Measurements from ENCODE around the gene HBE1. TPM values are rescaled to one million over a fixed set of nuclear protein-coding genes. Genes with fewer than 3 reads are reported as not detected.

The HBE1 gene
- total and polyA plus RNA-seq, 10 of the 15 experiments (the other 5 are each of a cell fraction or from before 2014, with no cell fraction given) = 0.13 to 2.7 (median 0.62) TPM; not detected in 5

DNA sequence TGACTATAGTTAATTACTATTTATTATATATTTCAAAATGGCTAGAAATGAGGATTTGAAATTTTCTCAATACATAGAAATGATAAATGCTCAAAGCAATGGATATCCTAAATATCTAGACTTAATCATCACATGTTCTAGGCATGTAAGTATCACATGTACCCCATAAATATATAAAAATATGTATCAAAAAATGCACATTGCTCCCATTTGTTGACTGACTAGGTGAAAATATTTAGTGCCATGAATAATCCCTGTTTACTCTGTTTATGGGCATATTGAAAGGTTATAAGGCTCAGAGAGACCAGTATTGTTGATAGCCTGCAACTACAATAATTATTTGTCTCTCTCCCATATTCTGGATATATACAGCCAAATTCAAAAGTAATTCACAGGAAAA lies 3.1 kb downstream of the HBE1 start:
- RAD21 ChIA-PET (ENCODE audit: unreplicated experiment) = no interaction called here
- H3K4me1 ChIP-seq (ENCODE audit: control insufficient read depth, insufficient read depth, low read length) = no peaks in the 10 kb centered on the region
- BruUV-seq (replicated peaks) = no TSS peak
- intact Hi-C loops (cut with micrococcal nuclease; ENCODE audit: unreplicated experiment) (no loop called here), in situ Hi-C loops (cut with MboI) (no loop called here)
- FAIRE-seq (no peak), ATAC-seq (no peak), DNase-seq (ENCODE audit: low read depth, low spot score) (no peak)
- H3K36me3 ChIP-seq (ENCODE audit: control insufficient read depth in 2 of 2, insufficient read depth in 2 of 2, low read length in 1 of 2) = no peaks in the 10 kb centered on the region
- no peak overlapping the region for H3K4me3 ChIP-seq
- CTCF ChIA-PET = no interaction called here
- TF ChIP-seq, protein P1, sequence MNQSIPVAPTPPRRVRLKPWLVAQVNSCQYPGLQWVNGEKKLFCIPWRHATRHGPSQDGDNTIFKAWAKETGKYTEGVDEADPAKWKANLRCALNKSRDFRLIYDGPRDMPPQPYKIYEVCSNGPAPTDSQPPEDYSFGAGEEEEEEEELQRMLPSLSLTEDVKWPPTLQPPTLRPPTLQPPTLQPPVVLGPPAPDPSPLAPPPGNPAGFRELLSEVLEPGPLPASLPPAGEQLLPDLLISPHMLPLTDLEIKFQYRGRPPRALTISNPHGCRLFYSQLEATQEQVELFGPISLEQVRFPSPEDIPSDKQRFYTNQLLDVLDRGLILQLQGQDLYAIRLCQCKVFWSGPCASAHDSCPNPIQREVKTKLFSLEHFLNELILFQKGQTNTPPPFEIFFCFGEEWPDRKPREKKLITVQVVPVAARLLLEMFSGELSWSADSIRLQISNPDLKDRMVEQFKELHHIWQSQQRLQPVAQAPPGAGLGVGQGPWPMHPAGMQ (IDR thresholded peaks at IDR 0.05; ENCODE audit: borderline replicate concordance) = no peak
- no peak for TF ChIP-seq STAT3 (IDR thresholded peaks at IDR 0.05; ENCODE audit: low read depth, low read length)
- no peak for TF ChIP-seq STAT1 (conservative IDR thresholded peaks at IDR 0.05)
- TF ChIP-seq RUNX3 (IDR thresholded peaks at IDR 0.05; ENCODE audit: low read length) = no peak
- no peak for TF ChIP-seq MEF2A (IDR thresholded peaks at IDR 0.05; ENCODE audit: insufficient read depth, low read depth, low read length)
- no peak for TF ChIP-seq IKZF2 (IDR thresholded peaks at IDR 0.05)
- TF ChIP-seq, protein P2, sequence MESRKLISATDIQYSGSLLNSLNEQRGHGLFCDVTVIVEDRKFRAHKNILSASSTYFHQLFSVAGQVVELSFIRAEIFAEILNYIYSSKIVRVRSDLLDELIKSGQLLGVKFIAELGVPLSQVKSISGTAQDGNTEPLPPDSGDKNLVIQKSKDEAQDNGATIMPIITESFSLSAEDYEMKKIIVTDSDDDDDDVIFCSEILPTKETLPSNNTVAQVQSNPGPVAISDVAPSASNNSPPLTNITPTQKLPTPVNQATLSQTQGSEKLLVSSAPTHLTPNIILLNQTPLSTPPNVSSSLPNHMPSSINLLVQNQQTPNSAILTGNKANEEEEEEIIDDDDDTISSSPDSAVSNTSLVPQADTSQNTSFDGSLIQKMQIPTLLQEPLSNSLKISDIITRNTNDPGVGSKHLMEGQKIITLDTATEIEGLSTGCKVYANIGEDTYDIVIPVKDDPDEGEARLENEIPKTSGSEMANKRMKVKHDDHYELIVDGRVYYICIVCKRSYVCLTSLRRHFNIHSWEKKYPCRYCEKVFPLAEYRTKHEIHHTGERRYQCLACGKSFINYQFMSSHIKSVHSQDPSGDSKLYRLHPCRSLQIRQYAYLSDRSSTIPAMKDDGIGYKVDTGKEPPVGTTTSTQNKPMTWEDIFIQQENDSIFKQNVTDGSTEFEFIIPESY (IDR thresholded peaks at IDR 0.05) = no peak
- TF ChIP-seq CREM (IDR thresholded peaks at IDR 0.05; ENCODE audit: low read depth) = no peak
- TF ChIP-seq FOS (IDR thresholded peaks at IDR 0.05; ENCODE audit: borderline replicate concordance, extremely low read depth, insufficient read length) = no peak
- no peak for TF ChIP-seq YBX1 (IDR thresholded peaks at IDR 0.05)
- TF ChIP-seq, protein P3, sequence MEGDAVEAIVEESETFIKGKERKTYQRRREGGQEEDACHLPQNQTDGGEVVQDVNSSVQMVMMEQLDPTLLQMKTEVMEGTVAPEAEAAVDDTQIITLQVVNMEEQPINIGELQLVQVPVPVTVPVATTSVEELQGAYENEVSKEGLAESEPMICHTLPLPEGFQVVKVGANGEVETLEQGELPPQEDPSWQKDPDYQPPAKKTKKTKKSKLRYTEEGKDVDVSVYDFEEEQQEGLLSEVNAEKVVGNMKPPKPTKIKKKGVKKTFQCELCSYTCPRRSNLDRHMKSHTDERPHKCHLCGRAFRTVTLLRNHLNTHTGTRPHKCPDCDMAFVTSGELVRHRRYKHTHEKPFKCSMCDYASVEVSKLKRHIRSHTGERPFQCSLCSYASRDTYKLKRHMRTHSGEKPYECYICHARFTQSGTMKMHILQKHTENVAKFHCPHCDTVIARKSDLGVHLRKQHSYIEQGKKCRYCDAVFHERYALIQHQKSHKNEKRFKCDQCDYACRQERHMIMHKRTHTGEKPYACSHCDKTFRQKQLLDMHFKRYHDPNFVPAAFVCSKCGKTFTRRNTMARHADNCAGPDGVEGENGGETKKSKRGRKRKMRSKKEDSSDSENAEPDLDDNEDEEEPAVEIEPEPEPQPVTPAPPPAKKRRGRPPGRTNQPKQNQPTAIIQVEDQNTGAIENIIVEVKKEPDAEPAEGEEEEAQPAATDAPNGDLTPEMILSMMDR (IDR thresholded peaks at IDR 0.05 in 2 of 3, conservative IDR thresholded peaks at IDR 0.05 in 1 of 3; ENCODE audit: control insufficient read depth in 2 of 3, extremely low read depth in 1 of 3, insufficient read depth in 1 of 3, low read depth in 3 of 3, low read length in 3 of 3) = no peak
- TF ChIP-seq CBX3 (IDR thresholded peaks at IDR 0.05; ENCODE audit: borderline replicate concordance, low read depth) = no peak
- TF ChIP-seq POLR2A (IDR thresholded peaks at IDR 0.05; ENCODE audit: low read depth, low read length) = no peak
- TF ChIP-seq, protein P4, sequence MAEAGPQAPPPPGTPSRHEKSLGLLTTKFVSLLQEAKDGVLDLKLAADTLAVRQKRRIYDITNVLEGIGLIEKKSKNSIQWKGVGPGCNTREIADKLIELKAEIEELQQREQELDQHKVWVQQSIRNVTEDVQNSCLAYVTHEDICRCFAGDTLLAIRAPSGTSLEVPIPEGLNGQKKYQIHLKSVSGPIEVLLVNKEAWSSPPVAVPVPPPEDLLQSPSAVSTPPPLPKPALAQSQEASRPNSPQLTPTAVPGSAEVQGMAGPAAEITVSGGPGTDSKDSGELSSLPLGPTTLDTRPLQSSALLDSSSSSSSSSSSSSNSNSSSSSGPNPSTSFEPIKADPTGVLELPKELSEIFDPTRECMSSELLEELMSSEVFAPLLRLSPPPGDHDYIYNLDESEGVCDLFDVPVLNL (IDR thresholded peaks at IDR 0.05; ENCODE audit: low read depth, low read length) = no peak
- no peak for TF ChIP-seq TARDBP (IDR thresholded peaks at IDR 0.05; ENCODE audit: borderline replicate concordance)
- no peak for TF ChIP-seq EZH2 (IDR thresholded peaks at IDR 0.05; ENCODE audit: borderline replicate concordance, control insufficient read depth, low read depth, low read length)
- no peak overlapping the region for H2AFZ ChIP-seq (ENCODE audit: control insufficient read depth, low read depth, low read length)
- POLR2A ChIA-PET = no interaction called here
- H4K20me1 ChIP-seq (ENCODE audit: control insufficient read depth, insufficient read depth) = no peaks in the 10 kb centered on the region
- SMC1A ChIA-PET (ENCODE audit: uncharacterized antibody, unreplicated experiment) = no interaction called here
- no peaks in the 10 kb centered on the region for H3K27me3 ChIP-seq (replicated peaks in 1 of 2; ENCODE audit: control insufficient read depth in 2 of 2, insufficient read depth in 2 of 2, low read length in 1 of 2)
- H3K79me2 ChIP-seq (ENCODE audit: control insufficient read depth, insufficient read depth, low read length) = no peaks in the 10 kb centered on the region
- H3K27ac ChIP-seq (ENCODE audit: control insufficient read depth, insufficient read depth) = no peak overlapping the region
- no peaks in the 10 kb centered on the region for H3K9me3 ChIP-seq (replicated peaks; ENCODE audit: control insufficient read depth, insufficient read depth, low read length)
- H3K9ac ChIP-seq (ENCODE audit: control insufficient read depth, insufficient read depth, low read length) = no peak overlapping the region
- no peak overlapping the region for H3K4me2 ChIP-seq (ENCODE audit: control insufficient read depth, insufficient read depth)
